RPMI7951 (cell line): Measurements from ENCODE around the gene INTS6L. TPM values are rescaled to one million over a fixed set of nuclear protein-coding genes. Genes with fewer than 3 reads are reported as not detected.
"Not testable (repeated sequence)": the region's sequence is repeated elsewhere in the genome, so short reads cannot be mapped to it uniquely, and the experiment has no call there.

Experiments used
- DNase-seq: peaks from one replicate; pipeline ENCODE4 v3.0.0-alpha.2; 2012; ENCODE audit warnings: low read depth
- total RNA-seq: library from RNA; depleted of rRNA; stranded (reverse); fragments of >200 nt; shearing (Covaris generic); gene quantifications from 2 replicates; pipeline ENCODE4 v1.2.3, GENCODE V29; 2014

Gene INTS6L
- total RNA-seq, 1 experiment from 2014 or later: 4.1 TPM

GRCh38 chrX:135522878-135523693 lies 2.6 kb downstream of the INTS6L start:
- no peak for DNase-seq

- DNase-seq: no peak
Measured at GRCh38 chrX:135528254-135528653, 7.8 kb downstream of the INTS6L start.

- DNase-seq: no peak
Measured at GRCh38 chrX:135528756-135529155, 8.3 kb downstream of the INTS6L start.

- DNase-seq: no peak
Measured at GRCh38 chrX:135530097-135530496, 9.6 kb downstream of the INTS6L start.

GRCh38 chrX:135531813-135532212 lies 11.4 kb downstream of the INTS6L start:
- DNase-seq: no peak

- no peak for DNase-seq
Measured at GRCh38 chrX:135535077-135535940, 14.8 kb downstream of the INTS6L start.

- DNase-seq: no peak
Measured at GRCh38 chrX:135536877-135537276, 16.4 kb downstream of the INTS6L start.

GRCh38 chrX:135541351-135541750 lies 20.9 kb downstream of the INTS6L start:
- no peak for DNase-seq

- DNase-seq: no peak
Measured at GRCh38 chrX:135543172-135543571, 22.7 kb downstream of the INTS6L start.

- DNase-seq: no peak
Measured at GRCh38 chrX:135543924-135544323, 23.5 kb downstream of the INTS6L start.

- no peak for DNase-seq
Measured at GRCh38 chrX:135544338-135544948, 24.0 kb downstream of the INTS6L start.

GRCh38 chrX:135547767-135548166 lies 27.3 kb downstream of the INTS6L start:
- DNase-seq: no peak

GRCh38 chrX:135549519-135549918 lies 29.1 kb downstream of the INTS6L start:
- no peak for DNase-seq

GRCh38 chrX:135556055-135556454 lies 35.6 kb downstream of the INTS6L start:
- DNase-seq: no peak

GRCh38 chrX:135557344-135557743 lies 36.9 kb downstream of the INTS6L start:
- no peak for DNase-seq

- no peak for DNase-seq
Measured at GRCh38 chrX:135572436-135572835, 52.0 kb downstream of the INTS6L start.

GRCh38 chrX:135581496-135581895 lies 61.0 kb downstream of the INTS6L start:
- DNase-seq: no peak

- DNase-seq: no peak
Measured at GRCh38 chrX:135585153-135585552, 64.7 kb downstream of the INTS6L start.

- DNase-seq: no peak
Measured at GRCh38 chrX:135591871-135592270, 71.4 kb downstream of the INTS6L start.

GRCh38 chrX:135594049-135594448 lies 73.6 kb downstream of the INTS6L start:
- DNase-seq: not testable (repeated sequence)

- not testable (repeated sequence) for DNase-seq
Measured at GRCh38 chrX:135594453-135594852, 74.0 kb downstream of the INTS6L start.

- DNase-seq: no peak
Measured at GRCh38 chrX:135595543-135595942, 75.1 kb downstream of the INTS6L start.
